HEK293 (cell line): ENCODE results near the gene GBP7.

Source experiments
- CTCF ChIA-PET: fragments of 350-600 bp; formaldehyde crosslinking; extraction: SDS; loops from one replicate; lab custom pipeline; 2021; ENCODE audit warnings: antibody characterized with exemption; lab: Yijun Ruan, JAX
- POLR2A ChIA-PET: fragments of 300-600 bp; formaldehyde crosslinking; extraction: SDS; loops from one replicate; lab custom pipeline; 2020; ENCODE audit warnings: antibody characterized with exemption, inconsistent platforms; lab: Yijun Ruan, JAX
- H3K27ac ChIP-seq: fragments of 200-500 bp; sonication (Bioruptor generic); 2 replicates; pipeline ENCODE4 v1.5.1; 2014; ENCODE audit warnings: low read depth, low read length, control low read depth, inconsistent platforms; ENCODE audit errors: extremely low read depth
- H3K36me3 ChIP-seq, 2 experiments: fragments of 200-500 bp in 1 of 2; sonication (Bioruptor generic) in 1 of 2; 1 replicate in 1 of 2; 2 replicates in 1 of 2; pipeline ENCODE4 v1.5.1; 2014 to 2017; ENCODE audit warnings: inconsistent platforms in 2 of 2, low read length in 2 of 2; ENCODE audit not compliant: control insufficient read depth in 2 of 2, insufficient read depth in 1 of 2
- H3K4me1 ChIP-seq: fragments of 200-500 bp; sonication (Bioruptor generic); 2 replicates; pipeline ENCODE4 v1.5.1; 2014; ENCODE audit warnings: mild to moderate bottlenecking, low read length, inconsistent platforms; ENCODE audit not compliant: control insufficient read depth, insufficient read depth
- H3K4me3 ChIP-seq: 2 replicates; pipeline ENCODE4 v1.5.1; 2011; ENCODE audit warnings: low read depth, mild to moderate bottlenecking, control low read depth, low read length, moderate library complexity
- H3K9me3 ChIP-seq: fragments of 200-500 bp; sonication (Bioruptor generic); 2 replicates; pipeline ENCODE4 v1.5.1; 2014; ENCODE audit warnings: low read depth, low read length, inconsistent platforms; ENCODE audit not compliant: control insufficient read depth, insufficient read depth
- MEIS1 ChIP-seq: sonication (generic); formaldehyde crosslinking; IDR thresholded peaks from 2 replicates; pipeline ENCODE4 v1.8.1; 2022; ENCODE audit warnings: missing genetic modification reagents, mild to moderate bottlenecking, borderline replicate concordance
- REPIN1 ChIP-seq: fragments of 450-650 bp; formaldehyde crosslinking; IDR thresholded peaks from 2 replicates; pipeline ENCODE4 v1.5.1; 2017; ENCODE audit warnings: missing biosample characterization, missing genetic modification characterization, low read depth
- SALL2 ChIP-seq: fragments of 450-650 bp; formaldehyde crosslinking; IDR thresholded peaks from 2 replicates; pipeline ENCODE4 v1.5.0; 2017; ENCODE audit warnings: missing biosample characterization, mild to moderate bottlenecking, missing genetic modification characterization, borderline replicate concordance
- YY1 ChIP-seq: fragments of 450-650 bp; formaldehyde crosslinking; IDR thresholded peaks from 2 replicates; pipeline ENCODE4 v1.5.1; 2018; ENCODE audit warnings: missing biosample characterization, missing genetic modification characterization
- ZBTB7A ChIP-seq: fragments of 450-650 bp; formaldehyde crosslinking; IDR thresholded peaks from 2 replicates; pipeline ENCODE4 v1.5.1; 2016; ENCODE audit warnings: low read depth, missing biosample characterization, missing genetic modification characterization
- ZNF10 ChIP-seq: fragments of 450-650 bp; formaldehyde crosslinking; IDR thresholded peaks from 2 replicates; pipeline ENCODE4 v1.5.1; 2017; ENCODE audit warnings: missing biosample characterization, missing genetic modification characterization
- ZNF112 ChIP-seq: fragments of 450-650 bp; formaldehyde crosslinking; IDR thresholded peaks from 2 replicates; pipeline ENCODE4 v1.5.0; 2017; ENCODE audit warnings: missing biosample characterization, missing genetic modification characterization
- ZNF114 ChIP-seq: fragments of 450-650 bp; formaldehyde crosslinking; IDR thresholded peaks from 2 replicates; pipeline ENCODE4 v1.5.0; 2017; ENCODE audit warnings: missing biosample characterization, missing genetic modification characterization
- ZNF138 ChIP-seq: fragments of 450-650 bp; formaldehyde crosslinking; IDR thresholded peaks from 2 replicates; pipeline ENCODE4 v1.5.1; 2016; ENCODE audit warnings: missing biosample characterization, missing genetic modification characterization, borderline replicate concordance
- ZNF248 ChIP-seq: fragments of 450-650 bp; formaldehyde crosslinking; IDR thresholded peaks from 2 replicates; pipeline ENCODE4 v1.5.1; 2017; ENCODE audit warnings: missing biosample characterization, missing genetic modification characterization
- ZNF426 ChIP-seq: fragments of 450-650 bp; formaldehyde crosslinking; IDR thresholded peaks from 2 replicates; pipeline ENCODE4 v1.5.1; 2017; ENCODE audit warnings: missing biosample characterization, missing genetic modification characterization, mild to moderate bottlenecking, inconsistent platforms, moderate library complexity
- ZNF433 ChIP-seq: fragments of 450-650 bp; formaldehyde crosslinking; IDR thresholded peaks from 2 replicates; pipeline ENCODE4 v1.5.1; 2016; ENCODE audit warnings: missing biosample characterization, missing genetic modification characterization, low read depth
- ZNF529 ChIP-seq: fragments of 450-650 bp; formaldehyde crosslinking; IDR thresholded peaks from 2 replicates; pipeline ENCODE4 v1.5.1; 2017; ENCODE audit warnings: missing genetic modification characterization, missing biosample characterization; ENCODE audit not compliant: insufficient replicate concordance
- ZNF621 ChIP-seq: fragments of 450-650 bp; formaldehyde crosslinking; IDR thresholded peaks from 2 replicates; pipeline ENCODE4 v1.5.1; 2017; ENCODE audit warnings: missing biosample characterization, missing genetic modification characterization
- ZNF768 ChIP-seq: fragments of 450-650 bp; formaldehyde crosslinking; IDR thresholded peaks from 2 replicates; pipeline ENCODE4 v1.5.1; 2018; ENCODE audit warnings: missing biosample characterization, mild to moderate bottlenecking, missing genetic modification characterization
- ZNF776 ChIP-seq: fragments of 450-650 bp; formaldehyde crosslinking; IDR thresholded peaks from 2 replicates; pipeline ENCODE4 v1.5.0; 2017; ENCODE audit warnings: missing biosample characterization, missing genetic modification characterization, borderline replicate concordance
- ZSCAN30 ChIP-seq: fragments of 450-650 bp; IDR thresholded peaks from 2 replicates; pipeline ENCODE4 v1.5.1; 2018; ENCODE audit warnings: missing biosample characterization, mild to moderate bottlenecking, missing genetic modification characterization, moderate library complexity
- ZXDB ChIP-seq: fragments of 450-650 bp; formaldehyde crosslinking; IDR thresholded peaks from 2 replicates; pipeline ENCODE4 v1.5.1; 2016; ENCODE audit warnings: missing biosample characterization, missing genetic modification characterization
- TF ChIP-seq, protein P1 (sequence below): fragments of 450-650 bp; formaldehyde crosslinking; IDR thresholded peaks from 2 replicates; pipeline ENCODE4 v1.5.1; 2016; ENCODE audit warnings: missing biosample characterization, missing genetic modification characterization
- TF ChIP-seq, protein P2 (sequence below): fragments of 450-650 bp; formaldehyde crosslinking; IDR thresholded peaks from 2 replicates; pipeline ENCODE4; 2016; ENCODE audit warnings: missing biosample characterization, missing genetic modification characterization
- TF ChIP-seq, protein P3 (sequence below): fragments of 450-650 bp; formaldehyde crosslinking; IDR thresholded peaks from 2 replicates; pipeline ENCODE4 v1.5.1; 2016; ENCODE audit warnings: missing biosample characterization, missing genetic modification characterization
- TF ChIP-seq, protein P4 (sequence below): fragments of 450-650 bp; formaldehyde crosslinking; IDR thresholded peaks from 2 replicates; pipeline ENCODE4 v1.5.1; 2017; ENCODE audit warnings: missing biosample characterization, missing genetic modification characterization
- TF ChIP-seq, protein P5 (sequence below): fragments of 450-650 bp; formaldehyde crosslinking; conservative IDR thresholded peaks from 2 replicates; pipeline ENCODE4 v1.5.1; 2016; ENCODE audit warnings: low read depth, missing biosample characterization, missing genetic modification characterization
- TF ChIP-seq, protein P6 (sequence below): fragments of 450-650 bp; formaldehyde crosslinking; IDR thresholded peaks from 2 replicates; pipeline ENCODE4 v1.5.1; 2016; ENCODE audit warnings: missing biosample characterization, missing genetic modification characterization

GBP7 gene

DNA sequence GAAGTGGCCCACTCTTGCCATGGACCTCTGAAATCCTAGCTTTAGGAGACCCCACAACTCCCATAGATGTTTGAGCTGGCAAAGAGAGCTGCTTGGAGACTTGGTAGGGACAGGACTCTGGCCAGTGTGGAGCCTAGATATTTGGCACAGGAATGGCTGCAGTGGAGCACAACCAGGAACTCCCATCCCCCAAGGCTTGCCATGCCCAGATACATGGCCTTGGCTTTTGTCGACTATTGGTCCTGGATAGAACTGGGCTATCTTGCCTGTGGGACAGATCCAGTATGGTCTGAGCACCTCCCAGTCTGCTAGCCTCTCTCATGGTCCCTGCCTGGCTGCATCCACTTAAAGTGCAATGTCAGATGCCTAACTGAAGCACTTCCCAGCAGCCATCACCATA lies 42.1 kb downstream of the GBP7 start (continued):
- no peak for TF ChIP-seq ZNF426 (tag by site-specific recombination)
- no peak for TF ChIP-seq ZNF776 (tag by site-specific recombination)
- no peak for TF ChIP-seq ZNF621 (tag by site-specific recombination)
- no peak for TF ChIP-seq REPIN1 (tag by site-specific recombination)
- TF ChIP-seq, protein P1, sequence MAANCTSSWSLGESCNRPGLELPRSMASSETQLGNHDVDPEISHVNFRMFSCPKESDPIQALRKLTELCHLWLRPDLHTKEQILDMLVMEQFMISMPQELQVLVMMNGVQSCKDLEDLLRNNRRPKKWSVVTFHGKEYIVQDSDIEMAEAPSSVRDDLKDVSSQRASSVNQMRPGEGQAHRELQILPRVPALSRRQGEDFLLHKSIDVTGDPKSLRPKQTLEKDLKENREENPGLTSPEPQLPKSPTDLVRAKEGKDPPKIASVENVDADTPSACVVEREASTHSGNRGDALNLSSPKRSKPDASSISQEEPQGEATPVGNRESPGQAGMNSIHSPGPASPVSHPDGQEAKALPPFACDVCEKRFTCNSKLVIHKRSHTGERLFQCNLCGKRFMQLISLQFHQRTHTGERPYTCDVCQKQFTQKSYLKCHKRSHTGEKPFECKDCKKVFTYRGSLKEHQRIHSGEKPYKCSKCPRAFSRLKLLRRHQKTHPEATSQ, result no peak
- TF ChIP-seq MEIS1 (CRISPR knock-in tag), result no peak
- TF ChIP-seq ZNF114 (tag by site-specific recombination), result no peak
- TF ChIP-seq ZXDB (tag by site-specific recombination), result no peak
- TF ChIP-seq ZNF768 (tag by site-specific recombination), result no peak
- no peak for TF ChIP-seq ZSCAN30 (tag by site-specific recombination)
- TF ChIP-seq YY1, result no peak
- no peak for TF ChIP-seq ZNF138 (tag by site-specific recombination)
- TF ChIP-seq SALL2 (tag by site-specific recombination), result no peak

DNA sequence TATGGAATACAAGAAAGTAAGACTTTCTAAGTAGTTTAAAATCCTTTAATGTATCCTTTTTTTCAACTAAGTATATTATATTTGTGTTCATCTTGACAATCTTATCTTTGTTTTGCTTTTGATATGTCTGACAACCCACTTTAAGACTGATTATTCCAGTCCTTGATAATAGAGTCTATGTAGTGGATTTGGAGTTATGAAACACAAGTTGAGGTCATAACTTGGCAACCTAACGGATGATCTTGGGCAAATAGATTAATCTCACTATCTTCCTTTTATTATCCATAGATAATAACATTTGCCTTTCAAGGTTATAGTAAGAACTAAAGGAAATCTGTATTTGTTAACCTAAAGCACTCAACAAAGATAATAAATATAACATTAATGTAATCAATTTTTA lies 45.1 kb downstream of the GBP7 start:
- POLR2A ChIA-PET, result no interaction called here
- Histone ChIP-seq H3K27ac (no peak overlapping the region), H3K36me3 (no peaks in the 10 kb centered on the region), H3K4me3 (no peak overlapping the region), H3K4me1 (no peaks in the 10 kb centered on the region), H3K9me3 (no peaks in the 10 kb centered on the region)
- CTCF ChIA-PET, result no interaction called here
- TF ChIP-seq, protein P2, sequence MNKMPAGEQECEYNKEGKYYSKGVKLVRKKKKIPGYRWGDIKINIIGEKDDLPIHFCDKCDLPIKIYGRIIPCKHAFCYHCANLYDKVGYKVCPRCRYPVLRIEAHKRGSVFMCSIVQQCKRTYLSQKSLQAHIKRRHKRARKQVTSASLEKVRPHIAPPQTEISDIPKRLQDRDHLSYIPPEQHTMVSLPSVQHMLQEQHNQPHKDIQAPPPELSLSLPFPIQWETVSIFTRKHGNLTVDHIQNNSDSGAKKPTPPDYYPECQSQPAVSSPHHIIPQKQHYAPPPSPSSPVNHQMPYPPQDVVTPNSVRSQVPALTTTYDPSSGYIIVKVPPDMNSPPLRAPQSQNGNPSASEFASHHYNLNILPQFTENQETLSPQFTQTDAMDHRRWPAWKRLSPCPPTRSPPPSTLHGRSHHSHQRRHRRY (tag by site-specific recombination), result no peak
- TF ChIP-seq ZNF112 (tag by site-specific recombination) (no peak), ZBTB7A (no peak), ZNF10 (tag by site-specific recombination) (no peak), ZNF433 (tag by site-specific recombination) (no peak), ZNF529 (tag by site-specific recombination) (no peak), ZNF248 (tag by site-specific recombination) (no peak)
- TF ChIP-seq, protein P3, sequence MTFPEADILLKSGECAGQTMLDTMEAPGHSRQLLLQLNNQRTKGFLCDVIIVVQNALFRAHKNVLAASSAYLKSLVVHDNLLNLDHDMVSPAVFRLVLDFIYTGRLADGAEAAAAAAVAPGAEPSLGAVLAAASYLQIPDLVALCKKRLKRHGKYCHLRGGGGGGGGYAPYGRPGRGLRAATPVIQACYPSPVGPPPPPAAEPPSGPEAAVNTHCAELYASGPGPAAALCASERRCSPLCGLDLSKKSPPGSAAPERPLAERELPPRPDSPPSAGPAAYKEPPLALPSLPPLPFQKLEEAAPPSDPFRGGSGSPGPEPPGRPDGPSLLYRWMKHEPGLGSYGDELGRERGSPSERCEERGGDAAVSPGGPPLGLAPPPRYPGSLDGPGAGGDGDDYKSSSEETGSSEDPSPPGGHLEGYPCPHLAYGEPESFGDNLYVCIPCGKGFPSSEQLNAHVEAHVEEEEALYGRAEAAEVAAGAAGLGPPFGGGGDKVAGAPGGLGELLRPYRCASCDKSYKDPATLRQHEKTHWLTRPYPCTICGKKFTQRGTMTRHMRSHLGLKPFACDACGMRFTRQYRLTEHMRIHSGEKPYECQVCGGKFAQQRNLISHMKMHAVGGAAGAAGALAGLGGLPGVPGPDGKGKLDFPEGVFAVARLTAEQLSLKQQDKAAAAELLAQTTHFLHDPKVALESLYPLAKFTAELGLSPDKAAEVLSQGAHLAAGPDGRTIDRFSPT (tag by site-specific recombination), result no peak
- TF ChIP-seq, protein P4, sequence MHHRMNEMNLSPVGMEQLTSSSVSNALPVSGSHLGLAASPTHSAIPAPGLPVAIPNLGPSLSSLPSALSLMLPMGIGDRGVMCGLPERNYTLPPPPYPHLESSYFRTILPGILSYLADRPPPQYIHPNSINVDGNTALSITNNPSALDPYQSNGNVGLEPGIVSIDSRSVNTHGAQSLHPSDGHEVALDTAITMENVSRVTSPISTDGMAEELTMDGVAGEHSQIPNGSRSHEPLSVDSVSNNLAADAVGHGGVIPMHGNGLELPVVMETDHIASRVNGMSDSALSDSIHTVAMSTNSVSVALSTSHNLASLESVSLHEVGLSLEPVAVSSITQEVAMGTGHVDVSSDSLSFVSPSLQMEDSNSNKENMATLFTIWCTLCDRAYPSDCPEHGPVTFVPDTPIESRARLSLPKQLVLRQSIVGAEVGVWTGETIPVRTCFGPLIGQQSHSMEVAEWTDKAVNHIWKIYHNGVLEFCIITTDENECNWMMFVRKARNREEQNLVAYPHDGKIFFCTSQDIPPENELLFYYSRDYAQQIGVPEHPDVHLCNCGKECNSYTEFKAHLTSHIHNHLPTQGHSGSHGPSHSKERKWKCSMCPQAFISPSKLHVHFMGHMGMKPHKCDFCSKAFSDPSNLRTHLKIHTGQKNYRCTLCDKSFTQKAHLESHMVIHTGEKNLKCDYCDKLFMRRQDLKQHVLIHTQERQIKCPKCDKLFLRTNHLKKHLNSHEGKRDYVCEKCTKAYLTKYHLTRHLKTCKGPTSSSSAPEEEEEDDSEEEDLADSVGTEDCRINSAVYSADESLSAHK (tag by site-specific recombination), result no peak
- TF ChIP-seq, protein P5, sequence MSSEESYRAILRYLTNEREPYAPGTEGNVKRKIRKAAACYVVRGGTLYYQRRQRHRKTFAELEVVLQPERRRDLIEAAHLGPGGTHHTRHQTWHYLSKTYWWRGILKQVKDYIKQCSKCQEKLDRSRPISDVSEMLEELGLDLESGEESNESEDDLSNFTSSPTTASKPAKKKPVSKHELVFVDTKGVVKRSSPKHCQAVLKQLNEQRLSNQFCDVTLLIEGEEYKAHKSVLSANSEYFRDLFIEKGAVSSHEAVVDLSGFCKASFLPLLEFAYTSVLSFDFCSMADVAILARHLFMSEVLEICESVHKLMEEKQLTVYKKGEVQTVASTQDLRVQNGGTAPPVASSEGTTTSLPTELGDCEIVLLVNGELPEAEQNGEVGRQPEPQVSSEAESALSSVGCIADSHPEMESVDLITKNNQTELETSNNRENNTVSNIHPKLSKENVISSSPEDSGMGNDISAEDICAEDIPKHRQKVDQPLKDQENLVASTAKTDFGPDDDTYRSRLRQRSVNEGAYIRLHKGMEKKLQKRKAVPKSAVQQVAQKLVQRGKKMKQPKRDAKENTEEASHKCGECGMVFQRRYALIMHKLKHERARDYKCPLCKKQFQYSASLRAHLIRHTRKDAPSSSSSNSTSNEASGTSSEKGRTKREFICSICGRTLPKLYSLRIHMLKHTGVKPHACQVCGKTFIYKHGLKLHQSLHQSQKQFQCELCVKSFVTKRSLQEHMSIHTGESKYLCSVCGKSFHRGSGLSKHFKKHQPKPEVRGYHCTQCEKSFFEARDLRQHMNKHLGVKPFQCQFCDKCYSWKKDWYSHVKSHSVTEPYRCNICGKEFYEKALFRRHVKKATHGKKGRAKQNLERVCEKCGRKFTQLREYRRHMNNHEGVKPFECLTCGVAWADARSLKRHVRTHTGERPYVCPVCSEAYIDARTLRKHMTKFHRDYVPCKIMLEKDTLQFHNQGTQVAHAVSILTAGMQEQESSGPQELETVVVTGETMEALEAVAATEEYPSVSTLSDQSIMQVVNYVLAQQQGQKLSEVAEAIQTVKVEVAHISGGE (tag by site-specific recombination), result no peak
- TF ChIP-seq, protein P6, sequence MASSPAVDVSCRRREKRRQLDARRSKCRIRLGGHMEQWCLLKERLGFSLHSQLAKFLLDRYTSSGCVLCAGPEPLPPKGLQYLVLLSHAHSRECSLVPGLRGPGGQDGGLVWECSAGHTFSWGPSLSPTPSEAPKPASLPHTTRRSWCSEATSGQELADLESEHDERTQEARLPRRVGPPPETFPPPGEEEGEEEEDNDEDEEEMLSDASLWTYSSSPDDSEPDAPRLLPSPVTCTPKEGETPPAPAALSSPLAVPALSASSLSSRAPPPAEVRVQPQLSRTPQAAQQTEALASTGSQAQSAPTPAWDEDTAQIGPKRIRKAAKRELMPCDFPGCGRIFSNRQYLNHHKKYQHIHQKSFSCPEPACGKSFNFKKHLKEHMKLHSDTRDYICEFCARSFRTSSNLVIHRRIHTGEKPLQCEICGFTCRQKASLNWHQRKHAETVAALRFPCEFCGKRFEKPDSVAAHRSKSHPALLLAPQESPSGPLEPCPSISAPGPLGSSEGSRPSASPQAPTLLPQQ, result no peak
